GM11168 (cell line): Measurements from ENCODE around the gene IGSF5.
"Not testable (repeated sequence)": the region's sequence is repeated elsewhere in the genome, so short reads cannot be mapped to it uniquely, and the experiment has no call there.

Experiments used
- in situ Hi-C: fragments of 300-500 bp; cut with MboI; formaldehyde crosslinking; loops from one replicate; pipeline ENCODE4 v1.12.0; 2022; ENCODE audit warnings: low sequenced_read_pairs; ENCODE audit not compliant: unreplicated experiment

The IGSF5 gene

DNA sequence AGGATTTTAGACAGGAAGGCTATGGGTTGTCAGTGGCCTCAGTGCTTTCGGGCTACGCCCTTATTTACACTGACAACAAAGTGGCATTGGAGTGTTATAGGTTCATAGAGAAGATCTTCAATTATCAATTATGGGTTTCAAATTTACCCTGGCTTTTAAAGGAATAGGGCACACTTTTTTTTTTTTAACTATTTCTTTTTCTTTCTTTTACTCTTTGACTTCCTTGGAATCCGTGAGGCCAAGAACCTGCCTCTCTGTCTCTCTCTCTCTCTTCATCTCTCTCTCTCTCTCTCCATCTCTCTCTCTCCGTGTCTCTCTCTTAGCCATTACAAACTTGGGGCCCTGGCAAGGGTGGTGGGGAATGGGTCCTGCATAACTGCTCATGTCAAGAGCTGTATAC is at the start of gene IGSF5:
IGSF5 (plus strand) TSS at position 301 of the 400 bp plus-strand sequence. CDS start 327 bp downstream, outside the sequence.
- in situ Hi-C loops, result not testable (repeated sequence)

DNA sequence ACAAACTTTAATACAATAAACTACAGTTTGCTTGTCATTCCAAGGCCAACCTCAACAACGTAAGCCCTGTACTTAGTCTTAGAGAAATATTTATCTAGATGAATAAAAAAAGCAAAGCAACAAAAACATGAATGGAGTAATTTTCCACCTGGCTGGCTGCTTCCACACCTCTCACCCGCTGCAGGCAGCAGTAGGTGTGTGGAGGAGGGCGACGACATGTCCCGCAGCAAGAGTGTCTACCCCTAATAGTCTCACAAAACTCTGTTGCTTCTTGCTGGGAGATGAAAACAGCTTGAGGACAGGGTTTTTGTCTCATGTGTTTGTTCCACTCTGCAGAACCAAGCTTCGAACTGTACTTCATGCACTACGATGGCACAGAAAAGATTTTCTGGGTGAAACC is 48.8 kb upstream of the IGSF5 start:
- in situ Hi-C loops, result no loop called here

DNA sequence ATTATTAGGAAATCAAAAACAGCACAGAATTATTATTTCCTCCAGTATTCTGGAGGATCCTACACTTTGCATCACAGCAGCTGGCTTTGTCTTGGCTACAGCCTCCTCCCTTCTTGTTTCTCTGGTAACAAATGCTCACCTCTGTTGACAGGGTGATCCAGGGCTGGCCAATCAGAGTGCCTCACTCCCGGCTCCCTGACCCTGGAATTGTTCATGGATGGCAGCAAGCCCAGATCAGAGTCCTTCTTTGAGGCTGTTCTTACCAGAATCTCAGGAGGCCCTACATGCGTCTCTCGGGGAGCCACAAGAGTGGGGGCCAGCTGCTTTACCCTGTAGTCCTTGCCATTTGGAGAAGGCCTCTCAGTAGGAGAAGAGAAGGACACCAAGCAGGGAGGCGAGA is 48.4 kb upstream of the IGSF5 start:
- in situ Hi-C loops, result no loop called here

DNA sequence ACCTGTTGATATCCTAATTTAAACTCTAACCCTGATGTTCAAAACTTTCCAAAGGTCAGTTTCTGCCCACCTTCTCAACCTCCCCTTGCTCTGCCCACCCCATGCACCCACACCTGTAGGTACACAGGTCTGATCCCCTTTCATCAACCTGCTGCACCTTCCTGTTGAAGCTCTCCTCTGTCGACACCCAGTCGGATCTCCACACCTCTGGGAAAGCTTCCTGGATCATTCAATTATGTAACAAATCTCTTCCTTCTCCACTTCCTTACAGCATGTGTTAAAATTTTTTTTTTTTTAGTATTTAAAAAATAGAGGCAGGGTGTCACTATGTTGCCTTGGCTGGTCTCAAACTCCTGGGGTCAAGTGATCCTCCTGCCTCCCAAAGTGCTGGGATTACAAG is 44.7 kb upstream of the IGSF5 start:
- in situ Hi-C loops, result no loop called here

DNA sequence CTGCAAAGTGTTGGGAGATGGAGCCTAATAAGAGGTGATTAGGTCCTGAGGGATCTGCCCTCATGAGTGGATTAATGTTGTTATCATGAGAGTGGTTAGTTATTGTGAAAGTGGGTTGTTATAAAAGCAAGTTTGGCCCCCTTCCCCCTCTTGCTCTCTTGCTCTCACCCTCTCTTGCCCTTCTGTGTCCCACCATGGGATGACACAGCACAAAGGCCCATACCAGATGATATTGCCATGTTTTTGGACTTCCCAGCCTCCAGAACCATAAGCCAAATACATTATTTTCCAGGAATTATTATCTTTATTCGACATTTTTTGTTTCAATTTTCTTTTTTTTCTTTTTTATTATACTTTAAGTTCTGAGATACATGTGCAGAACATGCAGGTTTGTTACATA is 41.4 kb upstream of the IGSF5 start:
- in situ Hi-C loops, result no loop called here

DNA sequence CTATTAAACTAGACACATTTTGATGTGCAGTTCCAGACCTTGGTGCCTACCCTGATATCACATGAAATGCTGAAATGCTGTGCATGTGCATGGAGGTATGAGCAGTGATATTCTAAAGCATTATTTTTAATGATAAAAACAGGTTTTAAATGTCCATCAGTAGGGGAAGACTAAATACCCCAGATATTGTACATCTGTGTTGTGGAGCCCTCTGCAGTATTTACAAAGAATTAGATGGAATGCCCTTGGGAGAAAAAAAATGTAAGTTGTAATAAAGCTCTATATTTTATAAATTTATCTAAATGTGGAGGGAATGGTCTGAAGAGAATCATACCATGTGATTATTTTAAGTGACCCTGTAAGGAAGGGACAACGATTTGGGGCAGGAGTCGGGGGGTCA is 39.1 kb upstream of the IGSF5 start:
- in situ Hi-C loops, result no loop called here

DNA sequence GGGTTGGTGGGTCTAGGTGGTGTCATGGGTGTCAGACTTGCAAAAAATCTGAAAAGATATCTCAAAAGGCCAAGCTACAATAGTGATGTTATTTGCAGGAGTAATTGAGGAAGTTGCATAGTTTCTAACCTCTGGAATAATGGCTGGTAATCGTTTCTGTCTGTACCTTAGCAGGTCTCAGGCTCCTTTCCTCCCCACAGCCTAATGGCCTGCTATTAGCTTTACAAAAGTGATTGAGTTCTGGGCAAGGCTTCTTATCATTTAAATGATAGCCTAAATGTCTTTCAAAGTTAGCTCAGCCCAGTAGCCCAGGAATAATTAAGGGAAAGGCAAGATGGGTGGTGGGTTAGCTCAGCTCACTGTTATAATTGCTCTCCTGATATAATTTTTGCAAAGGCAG is 37.7 kb upstream of the IGSF5 start:
- in situ Hi-C loops, result no loop called here

DNA sequence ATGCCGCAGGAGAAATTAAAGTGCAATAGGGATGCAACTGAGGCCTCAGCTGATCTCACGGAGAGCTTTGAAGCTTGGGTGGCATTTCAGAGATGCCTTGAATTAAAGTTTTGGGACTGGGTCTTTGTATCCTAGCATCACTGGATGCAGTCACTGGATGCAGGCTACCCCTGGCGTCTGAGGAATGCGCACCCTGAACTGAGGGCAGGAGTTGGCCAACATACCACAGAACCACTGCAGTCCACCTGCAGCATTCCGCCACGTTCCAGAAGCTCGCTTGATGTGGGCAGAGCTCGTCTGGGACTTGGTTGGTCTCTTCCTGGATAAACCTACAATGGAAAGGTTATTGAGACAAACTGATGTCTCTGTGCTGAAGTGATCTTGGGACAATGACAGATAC is 34.1 kb upstream of the IGSF5 start:
- in situ Hi-C loops, result no loop called here

DNA sequence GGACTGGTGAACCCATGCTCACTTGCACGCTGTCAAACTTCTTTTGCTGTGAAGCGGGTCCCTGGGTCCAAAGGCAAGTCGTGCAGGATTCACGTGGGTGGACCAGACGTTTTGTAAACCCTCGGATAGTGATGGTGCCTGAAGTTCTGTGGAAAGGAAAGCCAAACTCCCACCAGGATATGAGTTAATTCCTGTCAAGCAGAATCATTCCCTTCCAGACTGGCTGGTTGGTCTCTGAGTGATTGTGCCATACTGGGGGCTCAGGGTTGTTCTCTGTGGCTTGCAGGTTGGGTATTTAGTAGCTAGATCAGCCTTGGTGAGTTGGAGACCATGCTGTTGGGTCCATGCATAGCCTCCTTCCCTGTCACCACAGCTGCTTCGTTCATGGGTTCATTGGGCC is 32.7 kb upstream of the IGSF5 start:
- in situ Hi-C loops, result no loop called here

DNA sequence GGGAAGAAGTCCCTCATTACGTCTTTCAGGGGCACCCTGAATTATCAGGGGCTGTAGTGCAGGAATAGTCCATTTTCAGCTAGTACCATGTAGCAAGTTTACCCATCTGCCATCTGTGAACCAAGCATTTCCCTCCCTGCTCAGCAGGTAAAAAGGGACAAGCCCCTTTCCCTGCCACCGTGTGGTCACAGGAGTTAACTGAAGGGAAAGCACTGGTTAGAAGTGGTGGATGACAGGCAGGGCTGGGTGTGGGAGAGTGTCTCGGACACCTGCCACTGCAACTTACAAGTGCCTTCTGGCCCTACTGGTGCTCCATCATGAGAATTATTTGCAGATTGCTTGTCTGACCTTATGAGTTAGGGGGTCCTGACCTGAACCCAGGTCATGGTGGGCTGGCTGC is 32.0 kb upstream of the IGSF5 start:
- in situ Hi-C loops, result no loop called here

DNA sequence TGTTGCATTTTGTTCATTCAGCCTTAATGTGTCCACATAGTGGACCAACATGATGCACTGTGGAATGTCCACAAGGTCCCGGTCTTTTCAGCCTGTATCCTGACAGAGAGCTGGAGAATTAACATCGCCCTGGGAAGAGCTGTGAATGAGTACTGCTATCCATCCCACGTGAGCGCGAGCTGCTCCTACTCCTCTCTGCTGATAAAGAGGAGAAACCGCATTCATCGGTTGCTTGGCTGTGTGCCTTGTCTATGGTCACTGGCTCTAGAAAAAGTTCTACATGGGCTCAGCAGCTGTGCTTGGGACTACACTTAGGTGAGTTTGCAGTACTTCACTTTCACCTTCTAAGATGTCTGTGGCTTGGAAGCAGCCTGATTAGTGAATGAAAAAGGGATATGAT is 31.1 kb upstream of the IGSF5 start:
- in situ Hi-C loops, result no loop called here

DNA sequence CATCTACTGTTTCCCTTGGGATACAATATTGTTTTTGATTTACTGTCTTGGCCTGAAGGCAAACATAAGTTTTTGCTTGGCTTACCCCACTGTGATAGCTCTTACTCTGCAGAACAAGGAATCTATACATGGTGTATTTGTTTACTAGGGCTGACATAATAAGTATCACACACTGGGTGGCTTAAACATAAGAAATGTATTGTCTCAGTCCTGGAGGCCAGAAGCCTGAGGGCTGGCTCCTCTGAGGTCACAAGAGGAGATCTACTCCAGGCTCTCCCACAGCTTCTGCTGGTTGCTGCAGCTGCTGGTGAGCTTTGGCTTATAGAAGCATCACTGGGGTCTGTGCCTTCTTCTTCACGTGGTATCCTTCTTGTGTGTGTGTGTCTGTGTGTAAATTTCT is 30.7 kb upstream of the IGSF5 start:
- in situ Hi-C loops, result no loop called here

DNA sequence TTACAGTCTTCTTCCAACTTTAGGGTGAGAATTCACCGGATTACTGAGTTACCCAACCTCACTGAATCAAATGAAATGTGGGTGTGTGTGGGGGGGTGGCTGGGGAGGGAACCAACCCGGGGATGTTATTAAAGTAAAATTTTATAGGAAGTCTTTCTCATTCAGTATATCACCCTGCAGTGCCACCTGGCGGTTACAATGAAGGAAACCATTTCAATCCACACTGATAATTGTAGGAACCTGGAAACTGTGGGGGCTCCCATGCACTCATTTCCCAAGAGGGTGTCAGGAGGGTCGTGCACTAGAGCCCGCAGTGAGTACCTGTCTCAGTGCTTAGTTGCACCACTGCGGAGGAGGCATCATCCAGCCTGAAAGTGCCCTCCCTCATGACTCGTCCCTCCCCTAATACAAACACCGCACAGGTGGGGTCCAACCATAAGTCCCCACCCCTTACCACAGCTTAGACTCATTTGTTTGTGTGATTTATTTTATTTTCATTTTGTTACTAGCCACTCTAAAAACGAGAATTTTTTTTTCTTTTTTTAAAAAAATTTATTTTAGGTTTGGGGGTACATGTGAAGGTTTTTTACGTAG is 29.1 kb upstream of the IGSF5 start:
- in situ Hi-C loops, result no loop called here

DNA sequence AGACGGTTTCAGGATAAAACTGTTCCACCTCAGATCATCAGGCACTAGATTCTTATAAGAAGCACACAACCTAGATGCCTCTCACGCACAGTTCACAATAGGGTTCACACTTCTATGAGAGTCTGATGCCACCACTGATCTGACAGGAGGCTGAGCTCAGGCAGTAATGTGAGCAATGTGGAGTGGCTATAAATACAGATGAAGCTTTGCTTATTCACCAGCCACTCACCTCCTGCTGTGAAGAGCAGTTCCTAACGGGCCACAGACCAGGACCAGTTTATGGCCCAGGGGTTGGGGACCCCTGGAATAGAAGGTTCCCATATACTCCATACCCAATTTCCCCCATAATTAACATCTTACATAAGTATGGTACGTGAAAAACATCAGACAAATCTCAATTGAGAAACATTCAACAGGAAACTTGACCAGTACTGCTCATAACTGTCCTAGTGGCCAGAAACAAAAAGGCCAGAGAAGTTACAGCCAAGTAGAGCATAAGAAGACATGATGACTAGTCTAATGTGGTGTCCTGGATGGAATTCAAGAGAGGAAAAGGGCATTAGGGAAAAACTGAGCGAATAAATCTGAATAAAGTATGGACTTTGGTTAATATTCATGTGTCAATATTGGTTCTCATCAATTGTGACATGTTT is 24.7 kb upstream of the IGSF5 start:
- in situ Hi-C loops, result loop anchor here (10.0 kb wide), 1 partner anchor 195 kb away; no protein-coding TSS in a partner anchor

DNA sequence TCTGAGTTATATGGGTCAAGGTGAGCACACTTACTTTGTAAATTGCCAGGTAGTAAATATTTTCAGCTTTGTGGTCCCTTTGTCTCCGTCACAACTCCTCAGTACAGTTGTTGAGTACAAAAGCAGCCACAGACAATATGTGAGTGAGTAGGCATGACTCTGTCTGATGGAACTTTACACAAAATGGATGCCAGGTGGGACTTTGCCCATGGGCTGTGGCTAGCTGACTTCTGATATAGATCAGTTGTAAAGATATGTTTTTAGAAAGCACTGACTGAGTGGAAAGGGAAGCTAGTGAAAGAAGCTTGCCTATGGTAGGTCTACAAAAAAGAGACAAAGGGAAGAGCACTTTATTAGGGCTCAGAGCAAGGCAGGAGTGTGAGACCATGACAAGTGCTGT is 23.1 kb upstream of the IGSF5 start:
- in situ Hi-C loops, result loop anchor here (10.0 kb wide), 1 partner anchor 197 kb away; no protein-coding TSS in a partner anchor

DNA sequence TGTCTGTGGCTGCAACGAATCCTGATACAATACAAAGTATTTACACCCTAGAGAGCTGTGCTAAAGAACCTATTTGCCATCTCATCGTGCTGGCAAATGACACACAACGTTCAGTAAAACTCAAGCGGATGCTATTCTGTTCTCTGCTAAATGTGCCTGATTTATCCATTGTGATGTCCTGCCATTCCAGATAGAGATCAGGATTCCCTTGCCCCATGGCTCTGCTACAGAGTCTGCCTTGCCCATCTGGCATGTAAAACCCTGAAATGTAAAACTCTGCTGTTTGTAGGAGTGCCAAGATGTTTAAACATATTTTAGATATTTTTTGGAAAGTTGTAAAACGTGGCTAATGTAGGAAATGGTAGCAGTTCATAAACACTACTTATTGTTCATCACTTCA is 20.0 kb upstream of the IGSF5 start:
- in situ Hi-C loops, result loop anchor here (10.0 kb wide), 1 partner anchor 200 kb away; no protein-coding TSS in a partner anchor

DNA sequence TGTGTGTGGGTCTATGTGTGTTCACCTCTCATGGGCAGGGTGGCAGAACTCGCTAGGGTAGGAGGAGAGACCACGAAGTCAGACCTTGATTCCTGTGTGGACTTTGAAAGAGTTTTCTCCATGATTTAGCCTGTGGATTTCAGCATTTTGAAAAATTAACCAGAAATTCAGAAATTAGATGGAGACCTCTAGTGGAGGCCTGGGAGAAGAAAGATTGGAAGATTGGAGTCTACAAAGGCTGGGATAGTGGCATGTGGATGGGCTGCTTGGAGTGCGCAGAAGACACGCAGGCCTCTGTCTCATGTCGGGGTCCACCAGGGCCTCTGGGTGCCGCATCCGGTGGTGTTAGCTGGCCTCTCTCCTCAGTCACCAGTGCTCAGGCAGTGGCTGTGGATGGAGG is 18.9 kb upstream of the IGSF5 start:
- in situ Hi-C loops, result loop anchor here (10.0 kb wide), 1 partner anchor 201 kb away; no protein-coding TSS in a partner anchor

DNA sequence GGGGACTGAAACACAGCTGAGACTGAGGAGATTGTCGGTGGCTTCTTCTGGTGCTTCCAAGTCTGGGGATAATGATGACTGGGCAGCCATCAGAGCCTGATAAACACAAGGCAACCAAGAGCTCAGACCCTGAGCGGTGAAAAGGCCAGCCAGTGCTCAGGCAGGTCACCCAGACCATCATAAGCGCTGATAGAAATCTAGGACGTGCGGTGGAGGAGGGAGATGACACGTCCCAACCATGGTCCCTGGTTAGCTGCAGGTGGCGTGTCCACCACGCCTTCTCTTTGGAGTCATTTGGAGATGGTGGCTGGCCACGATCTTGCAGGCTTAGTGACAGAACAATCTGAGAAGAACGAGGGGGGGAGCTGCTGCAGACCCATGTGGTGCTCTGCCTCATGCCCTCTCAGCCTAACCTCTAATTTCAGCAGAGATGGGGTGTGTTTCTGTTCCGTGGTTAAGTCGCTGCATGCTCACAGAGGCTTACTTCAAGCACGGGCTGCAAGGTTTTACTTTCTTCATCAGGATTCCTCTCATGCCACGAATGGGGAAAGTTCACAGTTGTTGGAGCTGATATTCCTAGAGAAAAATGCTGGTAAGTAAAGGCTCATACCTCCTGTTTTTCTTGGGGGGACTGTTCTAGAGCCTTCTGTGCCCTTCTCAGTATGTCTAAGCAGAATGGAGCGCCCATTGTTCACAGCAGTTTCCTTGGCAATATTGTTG is 17.4 kb upstream of the IGSF5 start:
- in situ Hi-C loops, result loop anchor here (10.0 kb wide), 1 partner anchor 203 kb away; no protein-coding TSS in a partner anchor

DNA sequence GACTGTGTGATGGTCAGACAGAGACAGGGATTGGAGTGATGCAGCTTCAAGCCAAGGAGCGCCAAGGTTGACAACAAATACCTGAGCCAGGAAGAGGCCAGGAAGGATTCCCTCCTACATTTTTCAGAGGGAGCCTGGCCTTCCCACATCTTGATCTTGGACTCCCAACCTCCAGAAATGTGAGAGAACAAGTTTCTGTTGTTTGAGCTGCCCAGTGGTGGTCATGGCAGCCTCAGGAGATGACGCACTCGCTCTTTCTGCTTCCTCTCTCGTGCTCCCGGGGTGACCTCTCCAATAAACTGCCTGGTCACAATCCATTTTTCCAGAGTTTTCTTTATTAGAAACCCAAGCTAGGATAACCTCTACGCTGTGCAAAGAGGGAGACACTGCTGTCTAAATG is 16.6 kb upstream of the IGSF5 start:
- in situ Hi-C loops, result loop anchor here (10.0 kb wide), 1 partner anchor 204 kb away; no protein-coding TSS in a partner anchor

DNA sequence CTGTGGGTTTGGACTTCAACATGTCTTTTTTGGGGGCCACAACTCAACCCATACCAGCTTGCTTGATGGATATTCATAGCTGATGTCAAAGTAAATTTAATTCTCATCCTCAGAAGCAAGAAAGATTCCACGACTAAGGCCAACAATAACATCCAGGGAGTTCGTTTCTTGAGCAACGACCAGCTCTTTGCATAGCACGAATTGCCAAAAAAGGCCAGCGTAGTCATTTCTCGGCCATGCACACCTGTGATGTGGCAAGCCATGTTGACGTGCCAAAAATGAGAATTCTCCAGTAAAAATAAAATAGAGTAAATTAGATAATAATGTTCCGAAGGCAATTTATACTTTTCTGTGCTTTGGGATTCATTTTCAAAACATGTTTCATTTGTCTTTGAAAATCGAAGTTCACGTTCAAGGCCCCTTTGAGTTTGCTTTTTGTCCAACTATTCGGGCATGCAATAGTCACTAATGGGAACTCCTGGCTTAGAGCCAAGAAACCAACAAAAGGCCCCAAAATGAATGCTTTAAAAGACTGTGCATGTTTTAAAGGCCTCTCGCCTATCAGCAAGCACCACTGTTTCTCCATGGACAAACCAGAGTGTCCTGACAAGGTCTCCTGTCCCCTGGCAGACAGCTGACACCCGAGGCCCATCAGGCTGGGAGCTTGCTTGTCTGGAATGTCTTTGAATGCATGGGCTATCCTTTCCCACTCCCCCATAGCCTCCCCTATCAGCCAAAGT is 14.4 kb upstream of the IGSF5 start:
- in situ Hi-C loops, result no loop called here

DNA sequence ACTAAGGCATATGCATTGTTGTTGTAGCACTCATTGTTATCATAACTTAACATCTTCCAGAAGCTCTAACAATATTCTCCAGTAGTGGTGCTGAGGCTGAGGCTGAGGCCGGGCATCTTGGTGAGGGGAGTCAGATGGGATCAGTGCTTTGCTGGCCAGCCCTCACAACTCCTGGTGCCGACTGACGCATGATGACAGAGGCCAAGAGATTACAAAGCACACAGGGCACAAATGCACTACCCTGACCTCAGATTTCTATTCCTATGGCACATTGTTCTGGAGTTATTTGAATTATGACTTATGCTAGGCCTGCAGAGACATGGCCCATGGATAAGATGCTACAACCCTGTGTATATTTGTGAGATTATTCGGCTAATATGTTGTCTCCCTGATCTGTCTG is 8.3 kb upstream of the IGSF5 start:
- in situ Hi-C loops, result no loop called here
